ENCODE measurements around the gene SMIM12.

GRCh38 chr1:34864759-34865158, 5.2 kb upstream of the SMIM12 start:
- TF ChIP-seq POLR2A (IDR thresholded peaks at IDR 0.05): no peak
- TF ChIP-seq CTCF (IDR thresholded peaks at IDR 0.05): no peak
